Muscle of back (tissue), 13 donors: Measurements from ENCODE around the gene C11orf16. TPM values are rescaled to one million over a fixed set of nuclear protein-coding genes. Genes with fewer than 3 reads are reported as not detected.
"Not testable (repeated sequence)": the region's sequence is repeated elsewhere in the genome, so short reads cannot be mapped to it uniquely, and the experiment has no call there.

Experiments used
- DNase-seq, 3 donors: peaks; one replicate each; pipeline versions ENCODE4 v3.0.0 to v3.0.0-alpha.2; 2013
- long read RNA-seq, 9 donors: transcript quantifications; one replicate each; lab custom pipeline, GENCODE V29; 2026
- polyA plus RNA-seq, 10 donors: library from polyadenylated mRNA; unstranded; fragments of 120-200 nt; gene quantifications; one replicate each; pipeline ENCODE4 v1.2.1, GENCODE V29; 2013; ENCODE audit not compliant: insufficient read length in 10 of 10

The C11orf16 gene
- under 1 TPM in 1 of 10 donors, not detected in 9; 0.08 TPM for polyA plus RNA-seq
- long read RNA-seq, donor 1 = 0 reads
- long read RNA-seq, donor 2 = 0 reads
- long read RNA-seq, donor 3 = 0 reads
- long read RNA-seq, donor 4 = 0 reads
- long read RNA-seq, donor 5 = 0 reads
- long read RNA-seq, donor 6 = 0 reads
- long read RNA-seq, donor 7 = 0 reads
- long read RNA-seq, donor 8 = 0 reads
- long read RNA-seq, donor 9 = 0 reads

GRCh38 chr11:8932564-8933180, at the start of gene C11orf16:
Gene C11orf16, minus strand, starts transcription at chr11:8932947. Its CDS starts 639 bp downstream, at chr11:8932308.
- no peak for DNase-seq

- no peak for DNase-seq
These were observed 47.7 kb upstream of the C11orf16 start for GRCh38 chr11:8980485-8980884.

GRCh38 chr11:8979365-8979764, 46.6 kb upstream of the C11orf16 start:
- not testable (repeated sequence) for DNase-seq

GRCh38 chr11:8973121-8973520, 40.4 kb upstream of the C11orf16 start:
- no peak for DNase-seq

- DNase-seq = no peak
These were observed 39.2 kb upstream of the C11orf16 start for GRCh38 chr11:8971924-8972316.

GRCh38 chr11:8971196-8971923, 38.6 kb upstream of the C11orf16 start:
- no peak for DNase-seq

GRCh38 chr11:8967184-8967583, 34.4 kb upstream of the C11orf16 start:
- DNase-seq = no peak

GRCh38 chr11:8964324-8965320, 31.9 kb upstream of the C11orf16 start, which contains the start of gene TMEM9B:
Gene TMEM9B, minus strand, starts transcription at chr11:8964442. Its CDS starts 129 bp downstream, at chr11:8964313.
- peak; percentile 80 to 96 (median 92) for DNase-seq

- peak in 1 of 3 donors; percentile 6 for DNase-seq
These were observed 31.0 kb upstream of the C11orf16 start for GRCh38 chr11:8963569-8964323.

GRCh38 chr11:8962841-8963240, 30.1 kb upstream of the C11orf16 start:
- DNase-seq = no peak

GRCh38 chr11:8961401-8961800, 28.7 kb upstream of the C11orf16 start:
- DNase-seq = no peak

- DNase-seq = peak; percentile 74 to 82 (median 75)
These were observed 26.9 kb upstream of the C11orf16 start for GRCh38 chr11:8959546-8960166.

GRCh38 chr11:8956860-8957259, 24.1 kb upstream of the C11orf16 start:
- no peak for DNase-seq

GRCh38 chr11:8948886-8949285, 16.1 kb upstream of the C11orf16 start:
- no peak for DNase-seq

GRCh38 chr11:8947230-8947943, 14.6 kb upstream of the C11orf16 start:
- DNase-seq = no peak

GRCh38 chr11:8942518-8943066, 9.8 kb upstream of the C11orf16 start, which contains the start of gene ASCL3:
Gene ASCL3, minus strand, starts transcription at chr11:8943016. Its CDS starts 4,855 bp downstream, at chr11:8938161.
- DNase-seq = no peak

GRCh38 chr11:8941341-8942103, 8.8 kb upstream of the C11orf16 start:
- DNase-seq = no peak

GRCh38 chr11:8937659-8938058, 4.9 kb upstream of the C11orf16 start:
- DNase-seq = no peak
